HG03097 (cell line): ENCODE results near the gene MT1M.
A peak's percentile ranks its signal among the peaks of the same experiment; 100 is the strongest.
"Not testable (repeated sequence)": the region's sequence is repeated elsewhere in the genome, so short reads cannot be mapped to it uniquely, and the experiment has no call there.

Experiments
- ATAC-seq: cut with Tn5 transposase; IDR thresholded peaks from one replicate; pipeline ENCODE4 v1.9.1; 2021; ENCODE audit not compliant: unreplicated experiment, low FRiP score

Gene MT1M

GRCh38 chr16:56608043-56608875 is 24.2 kb upstream of the MT1M start, which contains the start of gene MT2A:
Gene MT2A, plus strand, starts transcription at chr16:56608584. Its CDS starts 72 bp downstream, at chr16:56608656.
- peak; percentile 78 for ATAC-seq

- peak; percentile 1 for ATAC-seq
These were observed 23.5 kb upstream of the MT1M start for GRCh38 chr16:56608876-56609462.

GRCh38 chr16:56609463-56609921 is 23.0 kb upstream of the MT1M start:
- peak; percentile 34 for ATAC-seq

GRCh38 chr16:56610017-56610608 is 22.3 kb upstream of the MT1M start:
- no peak for ATAC-seq

- ATAC-seq: no peak
These were observed 21.8 kb upstream of the MT1M start for GRCh38 chr16:56610609-56611111.

- ATAC-seq: no peak
These were observed 21.1 kb upstream of the MT1M start for GRCh38 chr16:56611281-56611833.

GRCh38 chr16:56613706-56614105 is 18.8 kb upstream of the MT1M start:
- ATAC-seq: no peak

GRCh38 chr16:56614549-56614991 is 17.9 kb upstream of the MT1M start:
- no peak for ATAC-seq

GRCh38 chr16:56615353-56615752 is 17.1 kb upstream of the MT1M start:
- no peak for ATAC-seq

GRCh38 chr16:56616608-56617211 is 15.7 kb upstream of the MT1M start:
- ATAC-seq: no peak

- ATAC-seq: no peak
These were observed 15.0 kb upstream of the MT1M start for GRCh38 chr16:56617212-56618085.

GRCh38 chr16:56618138-56618537 is 14.3 kb upstream of the MT1M start:
- no peak for ATAC-seq

- no peak for ATAC-seq
These were observed 12.0 kb upstream of the MT1M start for GRCh38 chr16:56620339-56620897.

- ATAC-seq: not testable (repeated sequence)
These were observed 10.6 kb upstream of the MT1M start for GRCh38 chr16:56621665-56622445.

- not testable (repeated sequence) for ATAC-seq
These were observed 9.3 kb upstream of the MT1M start for GRCh38 chr16:56623184-56623583.

GRCh38 chr16:56623637-56624036 is 8.8 kb upstream of the MT1M start:
- no peak for ATAC-seq

GRCh38 chr16:56625140-56625942 is 7.1 kb upstream of the MT1M start, which contains the start of gene MT1E:
Gene MT1E, plus strand, starts transcription at chr16:56625781. Its CDS starts 71 bp downstream, at chr16:56625852.
- ATAC-seq: peak; percentile 49
